ENCODE measurements around the gene KCNIP4. TPM values are rescaled to one million over a fixed set of nuclear protein-coding genes. Genes with fewer than 3 reads are reported as not detected.

Gene KCNIP4
- total and polyA plus RNA-seq, 2 of the 4 experiments (the other 2 are of a cell fraction) = not detected

- no TSS peak for BruUV-seq (replicated peaks)
- in situ Hi-C loops (cut with MboI; ENCODE audit: low sequenced_read_pairs) = no loop called here
- DNase-seq (peak; percentile 91), ATAC-seq (ENCODE audit: low read depth) (peak; percentile 100)
- Histone ChIP-seq H3K4me1 (ENCODE audit: control insufficient read depth, insufficient read depth, low read length) (peaks cover 5% of the 10 kb centered on the region), H3K9me3 (ENCODE audit: control insufficient read depth, insufficient read depth, low read length) (no peaks in the 10 kb centered on the region), H3K18ac (ENCODE audit: low read depth, low read length) (no peak within 1 kb of the TSS), H4K20me1 (ENCODE audit: insufficient read depth, low read length) (no peaks in the 10 kb centered on the region), H3K14ac (replicated peaks; ENCODE audit: low read depth, low read length) (peak within 1 kb of the TSS; percentile 76), H3K4ac (ENCODE audit: low read depth, low read length) (peak within 1 kb of the TSS; percentile 75), H2BK15ac (ENCODE audit: low read depth, low read length) (no peak within 1 kb of the TSS), H3K36me3 (ENCODE audit: control insufficient read depth, insufficient read depth, low read length) (peaks cover 1% of the 10 kb centered on the region), H4K5ac (ENCODE audit: low read depth, low read length) (peak within 1 kb of the TSS; percentile 95), H3K4me2 (ENCODE audit: low read depth, low read length) (peak within 1 kb of the TSS; percentile 89), H2AK9ac (replicated peaks; ENCODE audit: low read depth, low read length, poor library complexity) (peak within 1 kb of the TSS; percentile 90), H3K79me1 (ENCODE audit: low read depth in 1 of 2, low read length in 2 of 2) (peaks cover 2 to 13% of the 10 kb centered on the region in 2 experiments; a peak in 3 of 4 replicates), H2BK120ac (ENCODE audit: low read depth, low read length) (0 out of 2 replicates have a peak within 1 kb of the TSS, but pooled peaks have one; percentile 51), H3K56ac (ENCODE audit: extremely low read depth, insufficient read depth, low read length) (peak within 1 kb of the TSS; percentile 77), H3K23ac (ENCODE audit: low read depth, low read length) (peak within 1 kb of the TSS; percentile 3; the same call in 1 of the 2 replicates), H3K27ac (ENCODE audit: insufficient read depth, low read length) (peak within 1 kb of the TSS; percentile 47), H3K27me3 (ENCODE audit: control insufficient read depth, insufficient read depth, low read length) (no peaks in the 10 kb centered on the region), H4K8ac (ENCODE audit: low read depth in 2 of 2, low read length in 2 of 2) (peak within 1 kb of the TSS; percentile 84 to 95), H3K9ac (ENCODE audit: low read depth, low read length) (peak within 1 kb of the TSS; percentile 79), H2BK20ac (ENCODE audit: low read depth, low read length) (no peak within 1 kb of the TSS), H2BK5ac (ENCODE audit: low read depth, low read length, poor library complexity, severe bottlenecking) (no peak within 1 kb of the TSS), H3K9me1 (ENCODE audit: insufficient read depth, low read length) (no peaks in the 10 kb centered on the region), H2AK5ac (ENCODE audit: low read depth, low read length) (no peak within 1 kb of the TSS), H4K91ac (ENCODE audit: insufficient read depth, low read depth, low read length) (peak within 1 kb of the TSS; percentile 39; the same call in 1 of the 2 replicates), H2AFZ (replicated peaks; ENCODE audit: low read length, poor library complexity) (peak within 1 kb of the TSS; percentile 97), H3K4me3 (ENCODE audit: insufficient read depth, low read depth, low read length) (peak within 1 kb of the TSS; percentile 78)
- intact Hi-C loops (cut with micrococcal nuclease) = no loop called here
- CTCF ChIA-PET = no interaction called here
- POLR2A ChIA-PET (ENCODE audit: unreplicated experiment) = interaction anchor here (1.0 to 1.1 kb wide), 2 partner anchors 10 to 1284 kb away, joined by 3 to 4 read pairs; no protein-coding TSS in a partner anchor
- dilution Hi-C loops (cut with HindIII; ENCODE audit: low sequenced_read_pairs, unreplicated experiment) = no loop called here
- WGBS, 2 experiments (ENCODE audit: extremely low coverage in 2 of 2, insufficient read length in 1 of 2) = 1% methylated on average over 25 of the region's 60 CpGs; no CpG with 5 or more reads in 1 of the 2 experiments
- TF ChIP-seq SMC3 (IDR thresholded peaks at IDR 0.05; ENCODE audit: low read depth, low read length) (no peak), NFE2L2 (IDR thresholded peaks at IDR 0.05; ENCODE audit: low read depth, low read length) (no peak), CTCF (conservative IDR thresholded peaks at IDR 0.05; ENCODE audit: low read depth, low read length) (no peak), MXI1 (IDR thresholded peaks at IDR 0.05; ENCODE audit: borderline replicate concordance, low read depth, low read length) (peak; percentile 96), RAD21 (IDR thresholded peaks at IDR 0.05; ENCODE audit: low read length) (no peak), POLR2A (IDR thresholded peaks at IDR 0.05; ENCODE audit: low read depth, low read length) (peak; percentile 80), CHD1 (IDR thresholded peaks at IDR 0.05; ENCODE audit: low read depth, low read length) (no peak), USF2 (IDR thresholded peaks at IDR 0.05; ENCODE audit: low read depth, low read length) (peak; percentile 94), BHLHE40 (IDR thresholded peaks at IDR 0.05; ENCODE audit: low read depth, low read length) (peak; percentile 79), ELK1 (IDR thresholded peaks at IDR 0.05; ENCODE audit: borderline replicate concordance, low read depth, low read length) (no peak), MAZ (IDR thresholded peaks at IDR 0.05; ENCODE audit: borderline replicate concordance, low read depth, low read length) (peak; percentile 59; the same call in 1 of the 2 replicates), FOS (IDR thresholded peaks at IDR 0.05; ENCODE audit: low read depth, low read length) (no peak), MAFK (IDR thresholded peaks at IDR 0.05; ENCODE audit: low read depth, low read length) (no peak), RFX5 (IDR thresholded peaks at IDR 0.05; ENCODE audit: low read depth, low read length) (no peak)
Measured at GRCh38 chr4:20700007-20700761, 1248.4 kb downstream of the KCNIP4 start, which contains the start of gene PACRGL. TSS of gene PACRGL (plus strand) at chr4:20700458. CDS start at chr4:20704482, 4,024 bp downstream.
